Hair follicular keratinocyte (primary cell): ENCODE data around the gene PAK4. TPM values are rescaled to one million over a fixed set of nuclear protein-coding genes. Genes with fewer than 3 reads are reported as not detected.

Experiments
- total RNA-seq: library from RNA; depleted of rRNA; stranded (reverse); fragments of >200 nt; gene quantifications from 2 replicates; pipeline ENCODE4 v1.2.3, GENCODE V29; 2015

Gene PAK4
- total RNA-seq, result 12.6 and 13.7 TPM in 2 replicates

GRCh38 chr19:39125554-39126311 is at the start of gene PAK4:
PAK4 (plus strand) TSS chr19:39125786; CDS start chr19:39169554, 43,768 bp downstream.

GRCh38 chr19:39083983-39084731 is 41.4 kb upstream of the PAK4 start, which contains the start of gene ACP7:
ACP7 (plus strand) TSS chr19:39084368; CDS start chr19:39085270, 902 bp downstream.

GRCh38 chr19:39196860-39197562 is 71.4 kb downstream of the PAK4 start, which contains the start of gene NCCRP1:
NCCRP1 (plus strand) TSS chr19:39196964; CDS start chr19:39196983, 19 bp downstream.

GRCh38 chr19:39203372-39204341 is 78.1 kb downstream of the PAK4 start, which contains the start of gene SYCN:
SYCN (minus strand) TSS chr19:39204263; CDS start chr19:39204254, 9 bp downstream.

Other genes starting within 250 kb of the PAK4 start
- 7.9 and 12.2 TPM in 2 replicates for gene RINL, start 247.5 kb upstream of the PAK4 start, total RNA-seq
- 48.7 and 64.2 TPM in 2 replicates for gene SIRT2, start 226.2 kb upstream of the PAK4 start, total RNA-seq
- gene NFKBIB, start 225.8 kb upstream of the PAK4 start, total RNA-seq, result 21.0 and 31.2 TPM in 2 replicates
- gene CCER2, start 213.6 kb upstream of the PAK4 start, total RNA-seq, result not detected in 2 replicates
- 30.1 and 45.1 TPM in 2 replicates for gene SARS2, start 195.0 kb upstream of the PAK4 start, total RNA-seq
- 57.1 and 114 TPM in 2 replicates for gene MRPS12, start 194.8 kb upstream of the PAK4 start, total RNA-seq
- gene FBXO17, start 150.0 kb upstream of the PAK4 start, total RNA-seq, result 19.6 and 24.5 TPM in 2 replicates
- 11.3 and 16.8 TPM in 2 replicates for gene FBXO27, start 93.2 kb upstream of the PAK4 start, total RNA-seq
- 3.0 and 3.7 TPM in 2 replicates for gene ACP7, start 41.4 kb upstream of the PAK4 start, total RNA-seq
- gene NCCRP1, start 71.2 kb downstream of the PAK4 start, total RNA-seq, result 0.72 and 1.3 TPM in 2 replicates
- gene SYCN, start 78.5 kb downstream of the PAK4 start, total RNA-seq, result not detected in 2 replicates
- gene IFNL3, start 119.2 kb downstream of the PAK4 start, total RNA-seq, result not detected in 2 replicates
- not detected in 2 replicates for gene IFNL4, start 123.1 kb downstream of the PAK4 start, total RNA-seq
- not detected in 2 replicates for gene IFNL2, start 142.6 kb downstream of the PAK4 start, total RNA-seq
- not detected in 2 replicates for gene IFNL1, start 170.6 kb downstream of the PAK4 start, total RNA-seq
- 0.11 TPM in 1 of 2 replicates, not detected in the other for gene LRFN1, start 195.1 kb downstream of the PAK4 start, total RNA-seq
- not detected in 2 replicates for gene GMFG, start 210.3 kb downstream of the PAK4 start, total RNA-seq
- gene SAMD4B, start 216.6 kb downstream of the PAK4 start, total RNA-seq, result 47.5 and 53.5 TPM in 2 replicates